K562 (cell line): ENCODE data around the gene HELZ2. TPM values are rescaled to one million over a fixed set of nuclear protein-coding genes. Genes with fewer than 3 reads are reported as not detected.

Experiments
- AFF1 ChIP-seq, 2 experiments: fragments of 450-650 bp; IDR thresholded peaks; 2 replicates each; pipeline ENCODE4 v1.6.1; 2018; ENCODE audit warnings: mild to moderate bottlenecking in 2 of 2, low read depth in 1 of 2; ENCODE audit not compliant: partially characterized antibody in 2 of 2
- BDP1 ChIP-seq: IDR thresholded peaks from 3 replicates; pipeline ENCODE4 v1.6.1; 2011; ENCODE audit not compliant: insufficient read length, insufficient read depth
- HBP1 ChIP-seq: fragments of 450-650 bp; formaldehyde crosslinking; IDR thresholded peaks from 2 replicates; pipeline ENCODE4 v1.4.0; 2022; ENCODE audit warnings: missing genetic modification characterization
- HNRNPL ChIP-seq: fragments of 200-400 bp; formaldehyde crosslinking; IDR thresholded peaks from 2 replicates; pipeline ENCODE4 v1.6.1; 2017; ENCODE audit warnings: low read depth, mild to moderate bottlenecking, low read length
- PATZ1 ChIP-seq: fragments of 250-450 bp; sonication (Bioruptor Pico); IDR thresholded peaks from 2 replicates; pipeline ENCODE4 v1.5.0; 2020; ENCODE audit warnings: mild to moderate bottlenecking, borderline replicate concordance
- ZBED1 ChIP-seq: IDR thresholded peaks from 2 replicates; pipeline ENCODE4 v1.6.1; 2014
- ZBTB33 ChIP-seq: sonication (generic); formaldehyde crosslinking; IDR thresholded peaks from 2 replicates; pipeline ENCODE4 v1.8.1; 2023; ENCODE audit warnings: mild to moderate bottlenecking, missing genetic modification reagents
- ZNF124 ChIP-seq: sonication (generic); formaldehyde crosslinking; IDR thresholded peaks from 2 replicates; pipeline ENCODE4 v1.8.1; 2022; ENCODE audit warnings: missing genetic modification reagents
- polyA plus RNA-seq, 8 experiments: library from polyadenylated mRNA; depleted of rRNA in 4 of 8; stranded (reverse) in 5 of 8; unstranded in 3 of 8; fragments of >200 nt; fragmentation: Nextera tagmentation in 2 of 8; fragmentation: Illumina TruSeq in 1 of 8; extraction: Ambion mirVana in 2 of 8; extraction: Trizol in 1 of 8; gene quantifications; 2 replicates each; pipeline versions ENCODE4 v1.2.1 to v1.2.3, GENCODE V29; 2011 to 2014; ENCODE audit warnings: inconsistent platforms in 1 of 8, missing spikeins in 1 of 8
- total RNA-seq, 7 experiments: library from RNA; depleted of rRNA in 6 of 7; stranded (reverse); fragments of >200 nt in 6 of 7; fragmentation: Illumina TruSeq in 2 of 7; extraction: Trizol in 2 of 7; gene quantifications; 2 replicates each; pipeline versions ENCODE4 v1.2.1 to v1.2.3, GENCODE V29; 2011 to 2021; ENCODE audit warnings: low replicate concordance in 1 of 7

HELZ2 gene
- total and polyA plus RNA-seq, 9 of the 15 experiments (the other 6 are each of a cell fraction or from before 2014, with no cell fraction given) = 0.03 to 7.8 (median 2.9) TPM; not detected in 1

GRCh38 chr20:63567136-63567385, 7.0 kb downstream of the HELZ2 start (continued):
- peak; percentile 98 for TF ChIP-seq ZBTB33
- TF ChIP-seq HNRNPL = 0 out of 2 replicates have a peak, but pooled peaks have one; percentile 21
- no peak for TF ChIP-seq ZNF124
- TF ChIP-seq ZBED1 = no peak
- TF ChIP-seq AFF1 (IDR thresholded peaks at IDR 0.05; ENCODE audit: low read depth in 1 of 2, partially characterized antibody in 2 of 2) = no peak
- TF ChIP-seq BDP1 = no peak
- no peak for TF ChIP-seq PATZ1 (CRISPR knock-in tag)
- no peak for TF ChIP-seq HBP1
